H1 (cell line): Measurements from ENCODE around the gene LCN15. TPM values are rescaled to one million over a fixed set of nuclear protein-coding genes. Genes with fewer than 3 reads are reported as not detected.

ENCODE experiments used
- CTCF ChIA-PET: fragments of 300-600 bp; sonication (Branson Sonifier 250); formaldehyde crosslinking; loops from one replicate; lab custom pipeline; 2021; ENCODE audit not compliant: partially characterized antibody; lab: Charles Lee
- POLR2A ChIA-PET: fragments of 300-600 bp; sonication (Branson Sonifier 250); formaldehyde crosslinking; loops from one replicate; lab custom pipeline; 2021; ENCODE audit warnings: inconsistent platforms; ENCODE audit not compliant: partially characterized antibody; lab: Charles Lee
- DNase-seq, 2 experiments: peaks; one replicate each; pipeline versions ENCODE4 v3.0.0 to v3.0.0-alpha.2; 2010 to 2022; ENCODE audit warnings: low spot score in 2 of 2, low read depth in 1 of 2, mixed read lengths in 1 of 2
- FAIRE-seq: peaks from 2 replicates; lab custom pipeline; 2011; peaks lifted over from hg19 to GRCh38; lab: Jason Lieb, UNC
- H2AFZ ChIP-seq: 2 replicates; pipeline ENCODE4 v1.8.1; 2012; ENCODE audit warnings: low read length, inconsistent platforms
- H2AK5ac ChIP-seq: 2 replicates; pipeline ENCODE4 v1.6.1; 2013; ENCODE audit warnings: low read depth, low read length
- H2BK120ac ChIP-seq: replicated peaks from 2 replicates; pipeline ENCODE3; 2013; ENCODE audit warnings: low read depth, low read length, inconsistent platforms
- H2BK12ac ChIP-seq: 2 replicates; pipeline ENCODE4 v1.6.1; 2013; ENCODE audit warnings: low read depth, low read length
- H2BK15ac ChIP-seq: 2 replicates; pipeline ENCODE4 v1.6.1; 2013; ENCODE audit warnings: low read length
- H2BK20ac ChIP-seq: 2 replicates; pipeline ENCODE4 v1.6.1; 2013; ENCODE audit warnings: low read length
- H2BK5ac ChIP-seq: 2 replicates; pipeline ENCODE4 v1.6.1; 2013; ENCODE audit warnings: low read depth, low read length
- H3K14ac ChIP-seq: 2 replicates; pipeline ENCODE4 v1.6.1; 2013; ENCODE audit warnings: inconsistent platforms; ENCODE audit not compliant: insufficient read length
- H3K18ac ChIP-seq: 2 replicates; pipeline ENCODE4 v1.6.1; 2013; ENCODE audit warnings: low read length; ENCODE audit errors: extremely low read depth
- H3K23ac ChIP-seq: 2 replicates; pipeline ENCODE4 v1.6.1; 2013; ENCODE audit warnings: inconsistent platforms; ENCODE audit not compliant: insufficient read length
- H3K23me2 ChIP-seq: 2 replicates; pipeline ENCODE4 v1.6.1; 2013; ENCODE audit warnings: low read depth, low read length
- H3K27ac ChIP-seq: 2 replicates; pipeline ENCODE4 v1.6.1; 2011; ENCODE audit warnings: low read depth, low read length, inconsistent platforms
- H3K27me3 ChIP-seq, 4 experiments: replicated peaks in 1 of 4; 1 replicate in 1 of 4; 2 replicates in 3 of 4; pipeline versions ENCODE4 v1.6.1 to v1.8.1; 2011 to 2013; ENCODE audit warnings: low read length in 3 of 4, mild to moderate bottlenecking in 3 of 4, inconsistent platforms in 2 of 4, mixed read lengths in 2 of 4, moderate library complexity in 1 of 4; ENCODE audit not compliant: control insufficient read depth in 3 of 4, insufficient read depth in 3 of 4; ENCODE audit errors: extremely low read depth in 1 of 4
- H3K36me3 ChIP-seq, 4 experiments: 2 replicates each; pipeline versions ENCODE4 v1.6.1 to v1.8.1; 2011 to 2013; ENCODE audit warnings: mild to moderate bottlenecking in 4 of 4, low read length in 3 of 4, moderate library complexity in 2 of 4, control low read depth in 1 of 4, inconsistent platforms in 1 of 4; ENCODE audit not compliant: insufficient read depth in 4 of 4, control insufficient read depth in 2 of 4
- H3K4ac ChIP-seq: replicated peaks from 2 replicates; pipeline ENCODE3; 2013; ENCODE audit warnings: low read length, low read depth, mixed read lengths, inconsistent platforms; ENCODE audit not compliant: insufficient read length
- H3K4me1 ChIP-seq, 4 experiments: replicated peaks in 1 of 4; 1 replicate in 1 of 4; 2 replicates in 3 of 4; pipeline versions ENCODE4 v1.6.1 to v1.8.1; 2011 to 2013; ENCODE audit warnings: low read length in 3 of 4, inconsistent platforms in 2 of 4, mixed read lengths in 1 of 4; ENCODE audit not compliant: insufficient read depth in 4 of 4, control insufficient read depth in 3 of 4
- H3K4me2 ChIP-seq, 2 experiments: 2 replicates each; pipeline versions ENCODE4 v1.6.1 to v1.8.1; 2011 to 2013; ENCODE audit warnings: low read depth in 2 of 2, low read length in 2 of 2, control low read depth in 1 of 2, inconsistent platforms in 1 of 2, mild to moderate bottlenecking in 1 of 2; ENCODE audit not compliant: insufficient read depth in 1 of 2
- H3K4me3 ChIP-seq, 4 experiments: fragments of 200-600, 300-600 bp in 1 of 4; sonication (generic), shearing (Covaris generic), sonication (Bioruptor Twin) in 1 of 4; 2 replicates each; pipeline versions ENCODE4 v1.5.1 to v1.8.1; 2011 to 2016; ENCODE audit warnings: low read length in 4 of 4, low read depth in 3 of 4, control low read depth in 2 of 4, inconsistent platforms in 2 of 4, mild to moderate bottlenecking in 2 of 4, mixed read lengths in 1 of 4, moderate library complexity in 1 of 4; ENCODE audit not compliant: insufficient read depth in 2 of 4; ENCODE audit errors: extremely low read depth in 1 of 4
- H3K56ac ChIP-seq: replicated peaks from 2 replicates; pipeline ENCODE3; 2013; ENCODE audit warnings: low read depth, mild to moderate bottlenecking, mixed read lengths, low read length, inconsistent platforms; ENCODE audit not compliant: insufficient read length
- H3K79me1 ChIP-seq: 2 replicates; pipeline ENCODE4 v1.6.1; 2013; ENCODE audit warnings: low read depth, low read length, control low read depth
- H3K79me2 ChIP-seq, 2 experiments: 2 replicates each; pipeline versions ENCODE4 v1.6.1 to v1.8.1; 2012 to 2013; ENCODE audit warnings: low read length in 2 of 2, mild to moderate bottlenecking in 2 of 2, inconsistent platforms in 1 of 2; ENCODE audit not compliant: insufficient read depth in 2 of 2, control insufficient read depth in 1 of 2
- H3K9ac ChIP-seq, 4 experiments: replicated peaks in 1 of 4; 1 replicate in 1 of 4; 2 replicates in 3 of 4; pipeline versions ENCODE4 v1.6.1 to v1.8.1; 2011 to 2013; ENCODE audit warnings: low read depth in 3 of 4, low read length in 3 of 4, control low read depth in 2 of 4, mild to moderate bottlenecking in 2 of 4, moderate library complexity in 2 of 4, inconsistent platforms in 1 of 4; ENCODE audit errors: extremely low read depth in 1 of 4
- H3K9me3 ChIP-seq, 2 experiments: 2 replicates each; pipeline versions ENCODE4 v1.6.1 to v1.8.1; 2012 to 2013; ENCODE audit warnings: mild to moderate bottlenecking in 2 of 2, moderate library complexity in 2 of 2, control low read depth in 1 of 2, inconsistent platforms in 1 of 2, low read depth in 1 of 2, low read length in 1 of 2, mixed read lengths in 1 of 2; ENCODE audit not compliant: insufficient read depth in 2 of 2
- H4K20me1 ChIP-seq, 2 experiments: replicated peaks in 1 of 2; 2 replicates each; pipeline versions ENCODE3 to v1.8.1; 2011 to 2013; ENCODE audit warnings: inconsistent platforms in 2 of 2, low read length in 2 of 2, mild to moderate bottlenecking in 1 of 2; ENCODE audit not compliant: insufficient read depth in 2 of 2, control insufficient read depth in 1 of 2
- H4K5ac ChIP-seq: 2 replicates; pipeline ENCODE4 v1.6.1; 2013; ENCODE audit warnings: low read length, low read depth, mixed read lengths, inconsistent platforms; ENCODE audit not compliant: insufficient read length
- H4K8ac ChIP-seq: 2 replicates; pipeline ENCODE4 v1.8.0; 2013; ENCODE audit warnings: mild to moderate bottlenecking, moderate library complexity, low read length, inconsistent platforms; ENCODE audit not compliant: insufficient read depth; ENCODE audit errors: extremely low read depth
- H4K91ac ChIP-seq: replicated peaks from 2 replicates; pipeline ENCODE3; 2013; ENCODE audit warnings: low read length, mixed read lengths, inconsistent platforms; ENCODE audit not compliant: insufficient read length
- E2F6 ChIP-seq: IDR thresholded peaks from 2 replicates; pipeline ENCODE4 v1.6.1; 2012; ENCODE audit warnings: inconsistent platforms
- EGR1 ChIP-seq: IDR thresholded peaks from 2 replicates; pipeline ENCODE4 v1.6.1; 2011; ENCODE audit warnings: low read depth, low read length, borderline replicate concordance
- JUND ChIP-seq: IDR thresholded peaks from 2 replicates; pipeline ENCODE4 v1.6.1; 2011; ENCODE audit warnings: mild to moderate bottlenecking, improper control_type of control experiment, low read length
- KDM4A ChIP-seq: IDR thresholded peaks from one replicate; pipeline ENCODE4 v1.7.1; 2012; ENCODE audit warnings: low read depth, mild to moderate bottlenecking, moderate library complexity, low read length, inconsistent platforms; ENCODE audit not compliant: severe bottlenecking
- POLR2A ChIP-seq, 2 experiments: IDR thresholded peaks; 1 replicate in 1 of 2; 2 replicates in 1 of 2; pipeline ENCODE4 v1.6.1; 2011; ENCODE audit warnings: low read depth in 2 of 2, low read length in 2 of 2, mild to moderate bottlenecking in 2 of 2; ENCODE audit errors: control extremely low read depth in 1 of 2
- RFX5 ChIP-seq: IDR thresholded peaks from 2 replicates; pipeline ENCODE4 v1.6.1; 2011; ENCODE audit warnings: low read depth, low read length, improper control_type of control experiment, borderline replicate concordance
- SAP30 ChIP-seq: fragments of 300-600 bp; sonication (generic); IDR thresholded peaks from 2 replicates; pipeline ENCODE4 v1.7.1; 2012; ENCODE audit warnings: low read length, moderate library complexity, mild to moderate bottlenecking, inconsistent platforms; ENCODE audit not compliant: insufficient read depth, insufficient replicate concordance
- SIX5 ChIP-seq: IDR thresholded peaks from 2 replicates; pipeline ENCODE4 v1.6.1; 2011; ENCODE audit warnings: mild to moderate bottlenecking, low read depth, low read length
- SP2 ChIP-seq: IDR thresholded peaks from 2 replicates; pipeline ENCODE4 v1.6.1; 2012; ENCODE audit warnings: mild to moderate bottlenecking, low read length, inconsistent platforms
- SUZ12 ChIP-seq: fragments of 200-600 bp; sonication (generic); IDR thresholded peaks from 2 replicates; pipeline ENCODE4 v1.6.1; 2012; ENCODE audit warnings: mild to moderate bottlenecking, inconsistent platforms, low read length, moderate library complexity, mixed read lengths
- TCF12 ChIP-seq: IDR thresholded peaks from 2 replicates; pipeline ENCODE4 v1.6.1; 2011; ENCODE audit warnings: low read depth, mild to moderate bottlenecking, low read length
- WGBS, 2 experiments: shearing (Covaris generic) in 1 of 2; methylation state at CpG; one replicate each; pipeline versions ENCODE4 v1.1.6 to v1.1.7; 2013 to 2015; ENCODE audit warnings: low lambda C conversion rate in 2 of 2, mixed read lengths in 2 of 2, inconsistent platforms in 1 of 2, low coverage in 1 of 2, missing lambda C conversion rate in 1 of 2; ENCODE audit not compliant: insufficient replicate concordance in 2 of 2, insufficient coverage in 1 of 2, insufficient read length in 1 of 2; ENCODE audit errors: extremely low coverage in 1 of 2, missing lambda C conversion rate in 1 of 2; 5-methylcytosine and 5-hydroxymethylcytosine counted together
- polyA plus RNA-seq, 7 experiments: library from polyadenylated mRNA; depleted of rRNA in 3 of 7; stranded (reverse) in 5 of 7; unstranded in 2 of 7; fragments of >200 nt in 5 of 7; fragments of 200-250 nt in 2 of 7; gene quantifications; 1 replicate in 5 of 7; 2 replicates in 1 of 7; 4 replicates in 1 of 7; pipeline versions ENCODE4 v1.2.1 to v1.2.3, GENCODE V29; 2011 to 2013; ENCODE audit warnings: missing spikeins in 2 of 7, mixed read lengths in 2 of 7
- total RNA-seq: library from RNA; stranded (reverse); fragmentation: NEBNext Ultra II Directional; extraction: Animal tissue kit (Norgen Biotek cat#: 25700); gene quantifications from 2 replicates; pipeline ENCODE4 v1.2.1, GENCODE V29; 2021

Gene LCN15
- total and polyA plus RNA-seq, 2 of the 8 experiments (the other 6 are each of a cell fraction or from before 2014, with no cell fraction given): 0.08 to 0.47 TPM

GRCh38 chr9:136805207-136805740 lies 41.0 kb upstream of the LCN15 start:
- H2BK5ac ChIP-seq: no peak overlapping the region
- no peak overlapping the region for H3K9ac ChIP-seq
- peaks cover 2% of the 10 kb centered on the region; the same call in 1 of the 2 replicates for H3K79me1 ChIP-seq
- WGBS, 2 experiments: 86% methylated on average over 12 of the region's 12 CpGs; no CpG with 5 or more reads in 1 of the 2 experiments
- H4K20me1 ChIP-seq: peaks cover 5 to 12% of the 10 kb centered on the region in 2 experiments
- peaks cover 0 to 9% (median 0%) of the 10 kb centered on the region in 4 experiments; a peak in 2 of 8 replicates for H3K36me3 ChIP-seq
- H3K18ac ChIP-seq: no peak overlapping the region
- DNase-seq (no peak), FAIRE-seq (no peak)
- no peak overlapping the region for H3K4me2 ChIP-seq
- peaks cover 0 to 18% (median 10%) of the 10 kb centered on the region in 4 experiments; a peak in 6 of 7 replicates for H3K4me1 ChIP-seq
- H3K79me2 ChIP-seq: peaks cover 5 to 20% of the 10 kb centered on the region in 2 experiments
- H2BK12ac ChIP-seq: no peak overlapping the region
- CTCF ChIA-PET: interaction anchor here (0.7 to 2.3 kb wide), 8 partner anchors 9 to 242 kb away, joined by 3 to 10 read pairs (median 3); partner anchors contain the start of gene CCDC183
- H3K4me3 ChIP-seq: no peak overlapping the region
- no peak overlapping the region for H3K4ac ChIP-seq
- no peak overlapping the region for H2AFZ ChIP-seq
- no peaks in the 10 kb centered on the region for H3K9me3 ChIP-seq
- peaks cover 0 to 17% (median 8%) of the 10 kb centered on the region in 4 experiments; a peak in 3 of 7 replicates for H3K27me3 ChIP-seq
- no peak overlapping the region for H3K23ac ChIP-seq
- TF ChIP-seq E2F6 (no peak), JUND (no peak), RFX5 (no peak), POLR2A (IDR thresholded peaks at IDR 0.05; ENCODE audit: control extremely low read depth in 1 of 2, low read depth in 2 of 2, low read length in 2 of 2) (no peak), SUZ12 (no peak), SAP30 (no peak), EGR1 (no peak), KDM4A (no peak), SIX5 (no peak), SP2 (no peak), TCF12 (no peak)
- no peak overlapping the region for H3K56ac ChIP-seq
- H2AK5ac ChIP-seq: no peak overlapping the region
- H2BK120ac ChIP-seq: no peak overlapping the region
- peaks cover 16% of the 10 kb centered on the region; the same call in 1 of the 2 replicates for H3K23me2 ChIP-seq
- H2BK20ac ChIP-seq: no peak overlapping the region
- POLR2A ChIA-PET: interaction anchor here (1.7 to 7.8 kb wide), 3 partner anchors 15 to 78 kb away, joined by 6 to 96 read pairs (median 19); partner anchors contain the start of gene AJM1
- no peak overlapping the region for H3K27ac ChIP-seq
- no peak overlapping the region for H3K14ac ChIP-seq
- no peak overlapping the region for H4K8ac ChIP-seq
- no peak overlapping the region for H4K5ac ChIP-seq
- no peak overlapping the region for H2BK15ac ChIP-seq
- H4K91ac ChIP-seq: no peak overlapping the region
